DND-41 (cell line): ENCODE data around the gene MEGF9.

Experiments
- ATAC-seq: fragments of 200-7000 bp; cut with Tn5 transposase; 3 replicates; pipeline ENCODE4 v1.9.1; 2021; ENCODE audit warnings: low read depth; ENCODE audit not compliant: insufficient read depth
- DNase-seq: peaks from one replicate; pipeline ENCODE4 v3.0.0-alpha.2; 2020
- H2AFZ ChIP-seq: 2 replicates; pipeline ENCODE4 v1.6.0; 2012; ENCODE audit warnings: low read depth, low read length
- H3K27ac ChIP-seq: 2 replicates; pipeline ENCODE4 v1.5.1; 2012; ENCODE audit warnings: low read length, inconsistent platforms
- H3K27me3 ChIP-seq: fragments of 200-600 bp; sonication (generic); 2 replicates; pipeline ENCODE4 v1.6.0; 2012; ENCODE audit warnings: low read length, mild to moderate bottlenecking, inconsistent platforms; ENCODE audit not compliant: insufficient read depth, poor library complexity
- H3K36me3 ChIP-seq: 2 replicates; pipeline ENCODE4 v1.5.1; 2012; ENCODE audit warnings: low read length, inconsistent platforms; ENCODE audit not compliant: insufficient read depth
- H3K4me1 ChIP-seq: 2 replicates; pipeline ENCODE4 v1.5.1; 2012; ENCODE audit warnings: mild to moderate bottlenecking, low read length; ENCODE audit not compliant: insufficient read depth
- H3K4me2 ChIP-seq: 2 replicates; pipeline ENCODE4 v1.6.0; 2012; ENCODE audit warnings: mild to moderate bottlenecking, moderate library complexity, low read length, inconsistent platforms; ENCODE audit not compliant: insufficient read depth
- H3K4me3 ChIP-seq, 2 experiments: fragments of 200-600 bp in 1 of 2; shearing (Covaris generic) in 1 of 2; 2 replicates each; pipeline ENCODE4 v1.5.1; 2012 to 2016; ENCODE audit warnings: inconsistent platforms in 2 of 2, low read length in 2 of 2, mild to moderate bottlenecking in 2 of 2, low read depth in 1 of 2, moderate library complexity in 1 of 2
- H3K79me2 ChIP-seq: 2 replicates; pipeline ENCODE4 v1.6.0; 2012; ENCODE audit warnings: low read length, inconsistent platforms; ENCODE audit not compliant: insufficient read depth
- H3K9ac ChIP-seq: 2 replicates; pipeline ENCODE4 v1.6.0; 2012; ENCODE audit warnings: low read depth, mild to moderate bottlenecking, inconsistent platforms, low read length, moderate library complexity
- H3K9me3 ChIP-seq: 2 replicates; pipeline ENCODE4 v1.5.1; 2012; ENCODE audit warnings: low read length, moderate library complexity, mild to moderate bottlenecking, inconsistent platforms; ENCODE audit not compliant: insufficient read depth, severe bottlenecking
- H4K20me1 ChIP-seq: 2 replicates; pipeline ENCODE4 v1.6.0; 2012; ENCODE audit warnings: low read length; ENCODE audit not compliant: insufficient read depth
- CTCF ChIP-seq: IDR thresholded peaks from 2 replicates; pipeline ENCODE4 v1.5.1; 2012; ENCODE audit warnings: borderline replicate concordance, low read length, moderate library complexity, mild to moderate bottlenecking; ENCODE audit not compliant: poor library complexity, severe bottlenecking; ENCODE audit errors: extremely low read depth
- EZH2 ChIP-seq: IDR thresholded peaks from 3 replicates; pipeline ENCODE4 v1.6.1; 2012; ENCODE audit warnings: borderline replicate concordance, low read depth, mild to moderate bottlenecking, moderate library complexity, low read length, inconsistent platforms; ENCODE audit not compliant: severe bottlenecking

MEGF9 gene

GRCh38 chr9:120564589-120564988 lies 149.7 kb downstream of the MEGF9 start:
- H2AFZ ChIP-seq, result no peak overlapping the region
- no peaks in the 10 kb centered on the region for H3K27me3 ChIP-seq
- H3K4me2 ChIP-seq, result no peak overlapping the region
- peaks cover 77% of the 10 kb centered on the region for H3K79me2 ChIP-seq
- no peaks in the 10 kb centered on the region for H3K9me3 ChIP-seq
- H3K4me3 ChIP-seq, result no peak overlapping the region
- no peak for TF ChIP-seq CTCF
- no peak for TF ChIP-seq EZH2
- H3K4me1 ChIP-seq, result no peaks in the 10 kb centered on the region
- ATAC-seq (no peak), DNase-seq (no peak)
- H3K36me3 ChIP-seq, result peaks cover 94% of the 10 kb centered on the region
- no peak overlapping the region for H3K9ac ChIP-seq
- H4K20me1 ChIP-seq, result peaks cover 27% of the 10 kb centered on the region; the same call in 1 of the 2 replicates
- no peak overlapping the region for H3K27ac ChIP-seq

- Histone ChIP-seq H2AFZ (no peak overlapping the region), H3K4me3 (no peak overlapping the region), H3K4me1 (no peaks in the 10 kb centered on the region), H3K27me3 (no peaks in the 10 kb centered on the region), H3K9ac (no peak overlapping the region), H4K20me1 (peaks cover 31% of the 10 kb centered on the region; the same call in 1 of the 2 replicates), H3K4me2 (no peak overlapping the region), H3K79me2 (peaks cover 86% of the 10 kb centered on the region), H3K9me3 (no peaks in the 10 kb centered on the region), H3K36me3 (peaks cover 90% of the 10 kb centered on the region), H3K27ac (no peak overlapping the region)
- TF ChIP-seq EZH2, result no peak
- TF ChIP-seq CTCF, result no peak
- ATAC-seq, result no peak
- DNase-seq, result no peak
Observed at GRCh38 chr9:120562861-120563443, 151.3 kb downstream of the MEGF9 start.

- H3K9ac ChIP-seq, result no peak overlapping the region
- H3K79me2 ChIP-seq, result peaks cover 84% of the 10 kb centered on the region
- H2AFZ ChIP-seq, result no peak overlapping the region
- H4K20me1 ChIP-seq, result peaks cover 30% of the 10 kb centered on the region; the same call in 1 of the 2 replicates
- no peak for ATAC-seq
- H3K36me3 ChIP-seq, result peaks cover 85% of the 10 kb centered on the region
- H3K4me3 ChIP-seq, result no peak overlapping the region
- H3K9me3 ChIP-seq, result no peaks in the 10 kb centered on the region
- H3K27me3 ChIP-seq, result no peaks in the 10 kb centered on the region
- H3K4me2 ChIP-seq, result no peak overlapping the region
- no peak overlapping the region for H3K27ac ChIP-seq
- TF ChIP-seq CTCF (no peak), EZH2 (no peak)
- H3K4me1 ChIP-seq, result no peaks in the 10 kb centered on the region
- DNase-seq, result no peak
Observed at GRCh38 chr9:120561709-120562108, 152.6 kb downstream of the MEGF9 start.

- Histone ChIP-seq H3K27me3 (no peaks in the 10 kb centered on the region), H3K9ac (no peak overlapping the region), H3K9me3 (no peaks in the 10 kb centered on the region), H3K4me1 (no peaks in the 10 kb centered on the region), H3K79me2 (peaks cover 77% of the 10 kb centered on the region), H3K4me3 (no peak overlapping the region), H3K27ac (no peak overlapping the region), H3K36me3 (peaks cover 81% of the 10 kb centered on the region), H2AFZ (no peak overlapping the region), H3K4me2 (no peak overlapping the region), H4K20me1 (peaks cover 30% of the 10 kb centered on the region; the same call in 1 of the 2 replicates)
- DNase-seq (no peak), ATAC-seq (no peak)
- TF ChIP-seq CTCF (no peak), EZH2 (no peak)
Observed at GRCh38 chr9:120559546-120559945, 154.7 kb downstream of the MEGF9 start.
